CD4-positive, alpha-beta T cell treated with Interleukin-12 subunit alpha and Interleukin-12 subunit beta, for 1 hour (primary cell): ENCODE results near the gene PEX19.

ENCODE experiments used
- DNase-seq: peaks from one replicate; pipeline ENCODE4 v3.0.0-alpha.2; 2020

The PEX19 gene

GRCh38 chr1:160237558-160237957 lies 47.4 kb downstream of the PEX19 start:
- DNase-seq, result no peak

GRCh38 chr1:160236806-160237205 lies 48.1 kb downstream of the PEX19 start:
- DNase-seq, result no peak

- DNase-seq, result no peak
Measured at GRCh38 chr1:160232911-160233310, 52.0 kb downstream of the PEX19 start.

- DNase-seq, result no peak
Measured at GRCh38 chr1:160228431-160228830, 56.5 kb downstream of the PEX19 start.

GRCh38 chr1:160227561-160227960 lies 57.4 kb downstream of the PEX19 start:
- DNase-seq, result no peak

GRCh38 chr1:160227034-160227433 lies 57.9 kb downstream of the PEX19 start:
- DNase-seq, result no peak
